ENCODE results near the gene BDKRB1.

Gene BDKRB1

GRCh38 chr14:96225213-96225612 is 30.8 kb upstream of the BDKRB1 start:
- Mint-ChIP-seq H3K36me3 (ENCODE audit: low read depth) (no peaks in the 10 kb centered on the region), H3K27me3 (peaks cover 9% of the 10 kb centered on the region), H3K4me3 (no peak overlapping the region), H3K27ac (no peak overlapping the region), H3K4me1 (no peaks in the 10 kb centered on the region), H3K9me3 (no peaks in the 10 kb centered on the region)
- ATAC-seq (no peak), DNase-seq (no peak)

- Mint-ChIP-seq H3K4me3 (no peak overlapping the region), H3K27me3 (peaks cover 5% of the 10 kb centered on the region), H3K27ac (no peak overlapping the region), H3K36me3 (ENCODE audit: low read depth) (no peaks in the 10 kb centered on the region), H3K4me1 (no peaks in the 10 kb centered on the region), H3K9me3 (no peaks in the 10 kb centered on the region)
- ATAC-seq (no peak), DNase-seq (no peak)
Observed at GRCh38 chr14:96225745-96226151, 30.3 kb upstream of the BDKRB1 start.

GRCh38 chr14:96227428-96227827 is 28.6 kb upstream of the BDKRB1 start:
- Mint-ChIP-seq H3K27me3 (peaks cover 4% of the 10 kb centered on the region), H3K36me3 (ENCODE audit: low read depth) (no peaks in the 10 kb centered on the region), H3K4me1 (no peaks in the 10 kb centered on the region), H3K4me3 (no peak overlapping the region), H3K27ac (no peak overlapping the region), H3K9me3 (no peaks in the 10 kb centered on the region)
- ATAC-seq (no peak), DNase-seq (no peak)

GRCh38 chr14:96229315-96229714 is 26.7 kb upstream of the BDKRB1 start:
- H3K36me3 Mint-ChIP-seq (ENCODE audit: low read depth), result no peaks in the 10 kb centered on the region
- no peaks in the 10 kb centered on the region for H3K4me1 Mint-ChIP-seq
- no peak overlapping the region for H3K27ac Mint-ChIP-seq
- peaks cover 2% of the 10 kb centered on the region for H3K27me3 Mint-ChIP-seq
- H3K4me3 Mint-ChIP-seq, result no peak overlapping the region
- no peaks in the 10 kb centered on the region for H3K9me3 Mint-ChIP-seq
- no peak for ATAC-seq
- DNase-seq, result no peak

GRCh38 chr14:96231056-96231455 is 25.0 kb upstream of the BDKRB1 start:
- Mint-ChIP-seq H3K36me3 (ENCODE audit: low read depth) (no peaks in the 10 kb centered on the region), H3K4me1 (no peaks in the 10 kb centered on the region), H3K9me3 (no peaks in the 10 kb centered on the region), H3K27ac (no peak overlapping the region), H3K4me3 (no peak overlapping the region), H3K27me3 (peaks cover 2% of the 10 kb centered on the region)
- ATAC-seq (no peak), DNase-seq (no peak)

GRCh38 chr14:96231526-96232130 is 24.4 kb upstream of the BDKRB1 start:
- Mint-ChIP-seq H3K4me3 (no peak overlapping the region), H3K36me3 (ENCODE audit: low read depth) (no peaks in the 10 kb centered on the region), H3K4me1 (no peaks in the 10 kb centered on the region), H3K27ac (no peak overlapping the region), H3K27me3 (peaks cover 2% of the 10 kb centered on the region), H3K9me3 (no peaks in the 10 kb centered on the region)
- ATAC-seq (no peak), DNase-seq (no peak)

GRCh38 chr14:96232506-96232905 is 23.5 kb upstream of the BDKRB1 start:
- Mint-ChIP-seq H3K9me3 (no peaks in the 10 kb centered on the region), H3K4me1 (no peaks in the 10 kb centered on the region), H3K36me3 (ENCODE audit: low read depth) (no peaks in the 10 kb centered on the region), H3K27ac (no peak overlapping the region), H3K27me3 (peaks cover under 1% of the 10 kb centered on the region), H3K4me3 (no peak overlapping the region)
- DNase-seq (no peak), ATAC-seq (no peak)

- no peaks in the 10 kb centered on the region for H3K27me3 Mint-ChIP-seq
- ATAC-seq, result no peak
- H3K9me3 Mint-ChIP-seq, result no peaks in the 10 kb centered on the region
- H3K4me1 Mint-ChIP-seq, result no peaks in the 10 kb centered on the region
- no peaks in the 10 kb centered on the region for H3K36me3 Mint-ChIP-seq (ENCODE audit: low read depth)
- no peak overlapping the region for H3K4me3 Mint-ChIP-seq
- DNase-seq, result no peak
- no peak overlapping the region for H3K27ac Mint-ChIP-seq
Observed at GRCh38 chr14:96233661-96234060, 22.3 kb upstream of the BDKRB1 start.

- no peak for ATAC-seq
- no peaks in the 10 kb centered on the region for H3K9me3 Mint-ChIP-seq
- H3K27me3 Mint-ChIP-seq, result no peaks in the 10 kb centered on the region
- H3K36me3 Mint-ChIP-seq (ENCODE audit: low read depth), result no peaks in the 10 kb centered on the region
- no peak overlapping the region for H3K4me3 Mint-ChIP-seq
- no peak overlapping the region for H3K27ac Mint-ChIP-seq
- no peak for DNase-seq
- H3K4me1 Mint-ChIP-seq, result no peaks in the 10 kb centered on the region
Observed at GRCh38 chr14:96235426-96235825, 20.6 kb upstream of the BDKRB1 start.

GRCh38 chr14:96237641-96238040 is 18.4 kb upstream of the BDKRB1 start:
- ATAC-seq (no peak), DNase-seq (no peak)
- no peaks in the 10 kb centered on the region for H3K9me3 Mint-ChIP-seq

GRCh38 chr14:96238676-96239265 is 17.2 kb upstream of the BDKRB1 start:
- DNase-seq (no peak), ATAC-seq (no peak)
- H3K4me1 Mint-ChIP-seq, result no peaks in the 10 kb centered on the region
- no peak overlapping the region for H3K27ac Mint-ChIP-seq
- H3K4me3 Mint-ChIP-seq, result no peak overlapping the region
- H3K36me3 Mint-ChIP-seq (ENCODE audit: low read depth), result no peaks in the 10 kb centered on the region
- no peaks in the 10 kb centered on the region for H3K27me3 Mint-ChIP-seq
- H3K9me3 Mint-ChIP-seq, result no peaks in the 10 kb centered on the region

More at GRCh38 chr14:96237641-96238040, 18.4 kb upstream of the BDKRB1 start:
- Mint-ChIP-seq H3K27me3 (no peaks in the 10 kb centered on the region), H3K27ac (no peak overlapping the region), H3K4me3 (no peak overlapping the region), H3K36me3 (ENCODE audit: low read depth) (no peaks in the 10 kb centered on the region), H3K4me1 (no peaks in the 10 kb centered on the region)

- no peak overlapping the region for H3K4me3 Mint-ChIP-seq
Observed at GRCh38 chr14:96239711-96240141, 16.3 kb upstream of the BDKRB1 start.

GRCh38 chr14:96240641-96241040 is 15.4 kb upstream of the BDKRB1 start:
- Mint-ChIP-seq H3K4me1 (no peaks in the 10 kb centered on the region), H3K4me3 (no peak overlapping the region), H3K9me3 (no peaks in the 10 kb centered on the region), H3K27ac (no peak overlapping the region), H3K36me3 (ENCODE audit: low read depth) (no peaks in the 10 kb centered on the region), H3K27me3 (peaks cover 2% of the 10 kb centered on the region)
- DNase-seq (no peak), ATAC-seq (no peak)

More at GRCh38 chr14:96239711-96240141, 16.3 kb upstream of the BDKRB1 start:
- H3K27me3 Mint-ChIP-seq, result peaks cover 1% of the 10 kb centered on the region
- no peaks in the 10 kb centered on the region for H3K4me1 Mint-ChIP-seq
- no peaks in the 10 kb centered on the region for H3K36me3 Mint-ChIP-seq (ENCODE audit: low read depth)
- no peaks in the 10 kb centered on the region for H3K9me3 Mint-ChIP-seq
- ATAC-seq (no peak), DNase-seq (no peak)
- H3K27ac Mint-ChIP-seq, result no peak overlapping the region

- Mint-ChIP-seq H3K9me3 (no peaks in the 10 kb centered on the region), H3K36me3 (ENCODE audit: low read depth) (no peaks in the 10 kb centered on the region), H3K4me1 (no peaks in the 10 kb centered on the region), H3K27me3 (peaks cover 6% of the 10 kb centered on the region), H3K4me3 (no peak overlapping the region), H3K27ac (no peak overlapping the region)
- DNase-seq, result no peak
- ATAC-seq, result no peak
Observed at GRCh38 chr14:96242126-96242525, 13.9 kb upstream of the BDKRB1 start.

- H3K36me3 Mint-ChIP-seq (ENCODE audit: low read depth), result no peaks in the 10 kb centered on the region
Observed at GRCh38 chr14:96243785-96244184, 12.2 kb upstream of the BDKRB1 start.

More at GRCh38 chr14:96243785-96244184, 12.2 kb upstream of the BDKRB1 start:
- Mint-ChIP-seq H3K27ac (no peak overlapping the region), H3K9me3 (no peaks in the 10 kb centered on the region), H3K4me1 (no peaks in the 10 kb centered on the region), H3K4me3 (no peak overlapping the region), H3K27me3 (peaks cover 6% of the 10 kb centered on the region)
- DNase-seq, result no peak
- no peak for ATAC-seq
